ENCODE results near the gene SMIM35. TPM values are rescaled to one million over a fixed set of nuclear protein-coding genes. Genes with fewer than 3 reads are reported as not detected.

The SMIM35 gene
- total RNA-seq, 2 donors from 2014 or later: not detected

DNA sequence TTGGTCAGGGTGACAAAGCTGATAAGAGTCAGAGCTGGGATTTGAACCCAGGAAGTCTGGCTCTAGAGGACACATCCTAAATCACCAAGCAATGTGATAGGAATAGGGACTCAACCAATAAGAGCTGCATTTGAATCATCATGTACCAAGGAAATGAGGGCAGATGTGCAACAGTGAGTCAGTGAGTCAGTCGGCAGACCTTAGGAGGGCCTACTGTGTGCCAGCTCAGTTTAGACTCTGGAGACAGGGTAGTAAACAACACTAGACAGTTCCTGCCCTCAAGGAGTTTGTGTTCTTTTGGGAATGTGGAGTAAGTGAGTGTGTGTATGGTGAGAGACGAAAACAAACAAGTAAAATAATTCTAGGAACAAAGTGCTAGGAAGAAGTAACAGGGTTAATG is 89.4 kb downstream of the SMIM35 start:
- H3K27ac Mint-ChIP-seq: peak overlapping the region; percentile 11 to 81
- DNase-seq (ENCODE audit: low spot score in 2 of 2): peak in 1 of 2 donors; percentile 55
- peaks cover 54 to 59% of the 10 kb centered on the region in 2 donors for H3K36me3 Mint-ChIP-seq
- H3K9me3 Mint-ChIP-seq: peaks cover 0 to 7% of the 10 kb centered on the region in 2 donors
- ATAC-seq: peak in 1 of 2 donors; percentile 60

DNA sequence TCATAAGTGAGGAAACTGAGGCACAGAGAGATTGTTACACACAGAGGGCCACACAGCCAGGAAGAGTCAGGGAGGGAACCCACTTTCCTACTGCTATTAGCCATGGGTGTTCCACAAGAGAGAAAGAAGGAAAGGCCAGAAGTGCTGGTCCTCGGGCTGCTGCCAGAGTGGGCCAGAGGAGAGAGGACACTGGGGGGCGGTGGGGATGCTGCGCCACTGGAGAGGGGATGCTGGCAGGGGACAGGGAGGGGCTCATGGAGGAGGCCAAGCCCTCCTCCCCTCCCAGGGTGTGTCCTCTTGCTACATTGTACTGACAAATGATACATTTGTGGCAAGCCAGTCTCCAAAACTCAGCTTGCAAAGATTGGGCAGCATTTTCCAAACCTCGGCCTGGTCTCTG is 90.7 kb downstream of the SMIM35 start:
- ATAC-seq: no peak
- DNase-seq (ENCODE audit: low spot score in 2 of 2): peak in 1 of 2 donors; percentile 23
- H3K27ac Mint-ChIP-seq: peak overlapping the region in 1 of 2 donors; percentile 70
- peaks cover 63 to 73% of the 10 kb centered on the region in 2 donors for H3K36me3 Mint-ChIP-seq
- peaks cover 0 to 7% of the 10 kb centered on the region in 2 donors for H3K9me3 Mint-ChIP-seq

GRCh38 chr11:117995472-117995871 is 91.3 kb downstream of the SMIM35 start:
- H3K27ac Mint-ChIP-seq: peak overlapping the region in 1 of 2 donors; percentile 70

GRCh38 chr11:117993988-117994745 is 92.6 kb downstream of the SMIM35 start:
- ATAC-seq: no peak
- Mint-ChIP-seq H3K9me3 (peaks cover 0 to 7% of the 10 kb centered on the region in 2 donors), H3K27ac (no peak overlapping the region), H3K36me3 (peaks cover 62 to 74% of the 10 kb centered on the region in 2 donors)
- no peak for DNase-seq (ENCODE audit: low spot score in 2 of 2)

More at GRCh38 chr11:117995472-117995871, 91.3 kb downstream of the SMIM35 start:
- no peak for ATAC-seq
- peaks cover 63 to 71% of the 10 kb centered on the region in 2 donors for H3K36me3 Mint-ChIP-seq
- no peak for DNase-seq (ENCODE audit: low spot score in 2 of 2)
- H3K9me3 Mint-ChIP-seq: peaks cover 0 to 7% of the 10 kb centered on the region in 2 donors

DNA sequence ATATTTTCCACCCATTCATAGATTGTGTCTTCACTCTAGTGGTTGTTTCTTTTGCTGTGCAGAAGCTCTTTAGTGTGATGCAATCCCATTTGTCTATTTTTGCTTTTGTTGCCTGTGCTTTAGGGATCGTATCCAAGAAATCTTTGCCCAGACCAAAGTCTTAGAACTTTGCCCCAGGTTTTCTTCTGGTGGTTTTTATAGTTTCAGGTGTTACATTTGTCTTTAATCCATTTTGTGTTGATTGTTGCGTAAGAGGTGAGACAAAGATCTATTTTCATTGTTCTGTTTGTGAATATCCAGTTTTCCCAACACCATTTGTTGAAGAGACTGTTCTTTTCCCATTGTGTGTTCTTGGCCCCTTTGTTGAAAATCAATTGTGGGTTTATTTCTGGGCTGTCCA is 94.1 kb downstream of the SMIM35 start:
- Mint-ChIP-seq H3K36me3 (peaks cover 65 to 68% of the 10 kb centered on the region in 2 donors), H3K9me3 (peaks cover 0 to 5% of the 10 kb centered on the region in 2 donors), H3K27ac (no peak overlapping the region)
- ATAC-seq: no peak
- no peak for DNase-seq (ENCODE audit: low spot score in 2 of 2)

DNA sequence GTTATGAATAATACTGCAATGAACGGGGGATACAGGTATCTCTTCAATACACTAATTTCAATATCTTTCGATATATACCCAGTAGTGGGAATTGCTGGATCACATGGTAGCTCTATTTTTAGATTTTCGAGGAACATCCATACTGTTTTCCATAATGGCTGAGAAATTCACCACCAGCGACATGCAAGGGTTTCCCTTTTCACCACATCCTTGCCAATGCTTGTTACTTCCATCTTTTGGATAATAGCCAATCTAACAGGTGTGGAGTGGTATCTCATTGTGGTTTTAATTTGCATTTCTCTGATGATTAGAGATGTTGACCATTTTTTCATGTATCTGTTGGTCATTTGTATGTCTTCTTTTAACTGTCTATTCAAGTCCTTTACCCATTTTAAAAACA is 94.6 kb downstream of the SMIM35 start:
- DNase-seq (ENCODE audit: low spot score in 2 of 2) (no peak), ATAC-seq (no peak)
- H3K36me3 Mint-ChIP-seq: peaks cover 66 to 68% of the 10 kb centered on the region in 2 donors
- H3K27ac Mint-ChIP-seq: no peak overlapping the region
- H3K9me3 Mint-ChIP-seq: peaks cover 0 to under 1% of the 10 kb centered on the region in 2 donors

DNA sequence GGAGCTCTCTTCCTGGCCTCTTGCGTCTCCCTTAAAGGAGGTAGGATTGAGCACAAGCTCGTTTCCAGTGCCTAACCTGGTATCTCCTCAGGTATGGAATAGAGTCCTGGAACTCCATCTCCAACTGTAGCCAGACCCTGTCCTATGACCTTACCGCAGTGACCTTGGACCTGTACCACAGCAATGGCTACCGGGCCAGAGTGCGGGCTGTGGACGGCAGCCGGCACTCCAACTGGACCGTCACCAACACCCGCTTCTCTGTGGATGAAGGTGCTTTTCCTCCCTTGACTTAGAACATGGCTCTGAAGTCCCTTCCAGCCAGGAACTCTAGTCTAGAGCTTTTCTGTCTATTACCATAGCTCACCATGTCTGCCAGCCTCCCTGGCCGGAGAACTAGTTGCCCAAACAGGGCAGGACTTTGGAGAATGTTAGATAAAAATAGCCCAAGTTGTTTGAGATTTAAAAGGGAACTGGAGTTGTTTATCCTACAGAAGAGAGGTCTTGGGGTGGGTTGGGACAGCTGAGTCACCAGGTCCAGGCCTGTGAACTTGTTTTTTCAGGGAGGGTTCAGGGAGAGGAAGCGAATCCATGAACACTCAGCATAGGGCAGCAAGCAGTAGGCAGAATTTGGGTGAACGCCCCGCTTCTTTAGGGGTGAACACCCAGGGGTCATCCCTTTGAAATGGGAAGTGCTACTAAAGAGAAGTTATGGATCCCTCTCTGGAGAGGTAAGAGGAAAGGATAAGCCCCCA is 97.2 kb downstream of the SMIM35 start:
- Mint-ChIP-seq H3K27ac (no peak overlapping the region), H3K36me3 (peaks cover 63 to 64% of the 10 kb centered on the region in 2 donors), H3K9me3 (no peaks in the 10 kb centered on the region)
- DNase-seq (ENCODE audit: low spot score in 2 of 2): no peak
- ATAC-seq: no peak

GRCh38 chr11:117986981-117987574 is 99.7 kb downstream of the SMIM35 start:
- peak overlapping the region; percentile 93 to 97 for H3K27ac Mint-ChIP-seq
- H3K9me3 Mint-ChIP-seq: peaks cover 0 to 5% of the 10 kb centered on the region in 2 donors
- DNase-seq (ENCODE audit: low spot score in 2 of 2): peak; percentile 66 to 74
- peak; percentile 65 to 76 for ATAC-seq
- peaks cover 44 to 49% of the 10 kb centered on the region in 2 donors for H3K36me3 Mint-ChIP-seq

GRCh38 chr11:117985953-117986887 is 100.5 kb downstream of the SMIM35 start, which contains the start of gene IL10RA:
TSS of gene IL10RA (plus strand) at chr11:117986394. CDS start at chr11:117986468, 74 bp downstream.
- H3K36me3 Mint-ChIP-seq: peaks cover 35 to 44% of the 10 kb centered on the region in 2 donors
- H3K27ac Mint-ChIP-seq: peak within 1 kb of the TSS; percentile 93 to 97
- peaks cover 0 to 5% of the 10 kb centered on the region in 2 donors for H3K9me3 Mint-ChIP-seq
- peak; percentile 82 to 84 for ATAC-seq
- peak; percentile 91 to 92 for DNase-seq (ENCODE audit: low spot score in 2 of 2)

- H3K36me3 Mint-ChIP-seq: peaks cover 26 to 38% of the 10 kb centered on the region in 2 donors
- H3K27ac Mint-ChIP-seq: peak overlapping the region in 1 of 2 donors; percentile 97
- peaks cover 0 to 5% of the 10 kb centered on the region in 2 donors for H3K9me3 Mint-ChIP-seq
- ATAC-seq: no peak
- no peak for DNase-seq (ENCODE audit: low spot score in 2 of 2)
These were observed 102.3 kb downstream of the SMIM35 start for GRCh38 chr11:117984476-117984875.

DNA sequence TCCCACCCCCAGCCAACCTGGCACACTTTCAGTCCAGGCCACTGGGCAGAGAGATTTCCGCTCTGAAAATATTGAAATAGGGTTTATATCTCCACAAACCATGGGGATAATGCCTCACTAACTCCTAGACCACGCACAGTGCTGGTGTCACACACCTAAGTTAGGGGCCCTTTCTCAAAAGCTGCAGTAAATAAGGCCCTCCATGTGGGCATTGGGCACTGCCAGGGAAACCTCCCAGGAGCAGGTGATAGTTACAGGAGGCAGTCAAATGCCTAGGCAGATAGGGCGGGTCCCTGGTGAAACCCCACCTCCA is 103.6 kb downstream of the SMIM35 start:
- ATAC-seq: no peak
- H3K36me3 Mint-ChIP-seq: peaks cover 17 to 24% of the 10 kb centered on the region in 2 donors
- no peak overlapping the region for H3K27ac Mint-ChIP-seq
- H3K9me3 Mint-ChIP-seq: peaks cover 0 to 5% of the 10 kb centered on the region in 2 donors
- no peak for DNase-seq (ENCODE audit: low spot score in 2 of 2)

- peaks cover 16 to 20% of the 10 kb centered on the region in 2 donors for H3K36me3 Mint-ChIP-seq
- peaks cover 0 to 5% of the 10 kb centered on the region in 2 donors for H3K9me3 Mint-ChIP-seq
- peak overlapping the region in 1 of 2 donors; percentile 77 for H3K27ac Mint-ChIP-seq
- DNase-seq (ENCODE audit: low spot score in 2 of 2): peak in 1 of 2 donors; percentile 31
- no peak for ATAC-seq
These were observed 106.0 kb downstream of the SMIM35 start for GRCh38 chr11:117980720-117981119.

- DNase-seq (ENCODE audit: low spot score in 2 of 2) (peak in 1 of 2 donors; percentile 6), ATAC-seq (peak; percentile 46 to 53)
- peaks cover 0 to 5% of the 10 kb centered on the region in 2 donors for H3K9me3 Mint-ChIP-seq
- H3K36me3 Mint-ChIP-seq: peaks cover 15 to 20% of the 10 kb centered on the region in 2 donors
- H3K27ac Mint-ChIP-seq: peak overlapping the region; percentile 7 to 77
These were observed 106.5 kb downstream of the SMIM35 start for GRCh38 chr11:117980280-117980679.

- ATAC-seq (peak; percentile 44 to 77), DNase-seq (ENCODE audit: low spot score in 2 of 2) (peak in 1 of 2 donors; percentile 52)
- peaks cover 0 to 5% of the 10 kb centered on the region in 2 donors for H3K9me3 Mint-ChIP-seq
These were observed 107.1 kb downstream of the SMIM35 start for GRCh38 chr11:117979481-117980211.

DNA sequence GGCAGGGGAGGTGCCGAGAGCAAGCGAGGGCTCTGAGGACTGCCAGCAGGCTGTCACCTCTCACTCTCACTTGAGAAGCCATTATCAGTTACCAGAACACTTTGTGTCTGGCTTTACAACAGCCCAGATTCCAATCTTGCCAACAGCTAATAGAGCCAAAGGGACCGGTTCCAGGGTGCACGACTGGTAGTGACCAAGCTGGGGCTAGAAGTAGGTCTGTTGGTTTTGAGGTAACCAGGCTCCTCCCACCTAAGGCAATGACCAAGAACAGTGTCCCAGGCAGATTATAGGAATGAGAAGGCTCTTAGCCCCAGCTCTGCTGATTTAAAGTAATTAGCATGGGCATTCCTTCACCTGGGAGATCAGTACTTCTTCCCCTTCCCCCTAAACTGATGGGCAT is 107.8 kb downstream of the SMIM35 start:
- Mint-ChIP-seq H3K27ac (peak overlapping the region; percentile 75 to 77), H3K9me3 (peaks cover 0 to 5% of the 10 kb centered on the region in 2 donors), H3K36me3 (peaks cover 6 to 11% of the 10 kb centered on the region in 2 donors)
- no peak for ATAC-seq
- DNase-seq (ENCODE audit: low spot score in 2 of 2): no peak

More at GRCh38 chr11:117979481-117980211, 107.1 kb downstream of the SMIM35 start:
- peaks cover 9 to 14% of the 10 kb centered on the region in 2 donors for H3K36me3 Mint-ChIP-seq
- H3K27ac Mint-ChIP-seq: peak overlapping the region; percentile 75 to 77

All from activated naive CD4-positive, alpha-beta T cell treated with anti-CD3 and anti-CD28 coated beads, Interleukin-2, amount 50 U/mL, for 72 hours (primary cell).